HK-2 (cell line): ENCODE data around the gene POM121L2.

Experiments used
- DNase-seq: peaks from one replicate; pipeline ENCODE4 v3.0.0-alpha.2; 2018; ENCODE audit not compliant: unreplicated experiment

The POM121L2 gene

GRCh38 chr6:27312146-27312949, at the start of gene POM121L2:
TSS of gene POM121L2 (minus strand) at chr6:27312273. CDS start at chr6:27312170, 103 bp downstream.
- DNase-seq, result peak; percentile 72

DNA sequence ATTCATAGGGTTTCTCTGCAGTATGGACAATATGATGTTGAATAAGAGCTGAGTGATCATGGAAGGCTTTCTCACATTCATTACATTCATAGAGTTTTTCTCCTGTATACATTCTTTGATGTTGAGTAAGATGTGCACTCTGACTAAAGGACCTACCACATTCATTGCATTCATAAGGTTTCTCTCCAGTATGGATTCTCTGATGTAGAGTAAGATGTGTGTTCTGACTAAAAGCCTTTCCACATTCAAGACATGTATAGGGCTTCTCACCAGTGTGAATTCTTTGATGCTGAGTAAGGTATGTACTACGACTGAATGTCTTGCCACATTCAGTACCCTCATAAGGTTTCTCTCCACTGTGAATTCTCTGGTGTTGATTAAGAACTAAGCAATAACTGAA, 47.2 kb upstream of the POM121L2 start:
- DNase-seq, result no peak

DNA sequence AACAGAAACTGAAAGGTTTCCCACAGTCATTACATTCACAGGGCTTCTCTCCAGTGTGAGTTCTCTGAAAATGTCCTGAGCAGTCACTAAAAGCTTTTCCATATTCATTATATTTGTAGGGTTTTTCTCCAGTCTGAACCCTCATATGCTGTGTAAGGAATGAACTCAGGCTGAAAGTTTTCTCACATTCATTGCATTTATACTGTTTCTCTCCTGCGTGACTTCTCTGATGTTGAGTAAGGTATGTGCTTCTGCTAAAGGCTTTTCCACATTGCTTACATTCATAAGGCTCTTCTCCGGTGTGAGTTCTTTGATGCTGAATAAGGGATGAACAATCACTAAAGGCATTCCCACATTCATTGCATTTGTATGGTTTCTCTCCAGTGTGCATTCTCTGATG, 46.7 kb upstream of the POM121L2 start:
- DNase-seq, result no peak

DNA sequence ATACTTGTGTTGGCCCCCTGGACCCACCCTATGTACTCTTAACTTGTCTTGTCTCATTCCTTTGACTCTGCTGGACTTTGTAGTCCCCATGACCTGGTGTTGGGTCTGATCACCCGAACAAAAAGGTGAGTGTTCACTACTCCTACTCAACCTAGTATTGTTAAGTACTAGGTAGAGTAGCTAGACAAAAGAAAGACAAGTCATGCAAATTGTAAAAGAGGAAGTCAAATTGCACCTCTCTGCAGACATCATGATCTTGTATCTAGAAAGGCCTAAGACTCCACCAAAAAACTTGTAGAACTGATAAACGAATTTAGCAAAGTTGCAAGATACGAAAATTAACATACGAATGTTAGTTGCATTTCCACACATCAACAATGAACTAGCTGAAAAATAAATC, 40.8 kb upstream of the POM121L2 start:
- DNase-seq, result no peak

GRCh38 chr6:27334141-27334540, 22.1 kb upstream of the POM121L2 start:
- DNase-seq, result no peak

DNA sequence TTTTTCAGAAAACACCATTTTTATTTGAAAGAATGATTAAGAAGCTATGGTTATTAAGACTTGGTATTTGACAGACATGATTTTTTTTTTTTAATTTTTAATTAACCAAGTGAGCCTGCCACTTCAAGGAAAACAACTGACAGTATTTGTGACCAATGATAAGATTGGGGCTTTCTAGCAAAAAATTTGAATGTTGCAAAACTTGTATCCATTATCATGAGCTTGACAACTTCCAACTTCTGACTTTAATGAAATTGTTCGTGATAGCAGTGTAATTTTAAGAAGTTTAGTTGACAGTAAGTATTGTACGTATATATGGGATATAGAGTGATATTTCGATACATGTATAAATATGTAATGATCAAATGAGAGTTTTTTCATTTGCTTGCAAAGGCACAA, 21.6 kb upstream of the POM121L2 start:
- DNase-seq, result no peak

DNA sequence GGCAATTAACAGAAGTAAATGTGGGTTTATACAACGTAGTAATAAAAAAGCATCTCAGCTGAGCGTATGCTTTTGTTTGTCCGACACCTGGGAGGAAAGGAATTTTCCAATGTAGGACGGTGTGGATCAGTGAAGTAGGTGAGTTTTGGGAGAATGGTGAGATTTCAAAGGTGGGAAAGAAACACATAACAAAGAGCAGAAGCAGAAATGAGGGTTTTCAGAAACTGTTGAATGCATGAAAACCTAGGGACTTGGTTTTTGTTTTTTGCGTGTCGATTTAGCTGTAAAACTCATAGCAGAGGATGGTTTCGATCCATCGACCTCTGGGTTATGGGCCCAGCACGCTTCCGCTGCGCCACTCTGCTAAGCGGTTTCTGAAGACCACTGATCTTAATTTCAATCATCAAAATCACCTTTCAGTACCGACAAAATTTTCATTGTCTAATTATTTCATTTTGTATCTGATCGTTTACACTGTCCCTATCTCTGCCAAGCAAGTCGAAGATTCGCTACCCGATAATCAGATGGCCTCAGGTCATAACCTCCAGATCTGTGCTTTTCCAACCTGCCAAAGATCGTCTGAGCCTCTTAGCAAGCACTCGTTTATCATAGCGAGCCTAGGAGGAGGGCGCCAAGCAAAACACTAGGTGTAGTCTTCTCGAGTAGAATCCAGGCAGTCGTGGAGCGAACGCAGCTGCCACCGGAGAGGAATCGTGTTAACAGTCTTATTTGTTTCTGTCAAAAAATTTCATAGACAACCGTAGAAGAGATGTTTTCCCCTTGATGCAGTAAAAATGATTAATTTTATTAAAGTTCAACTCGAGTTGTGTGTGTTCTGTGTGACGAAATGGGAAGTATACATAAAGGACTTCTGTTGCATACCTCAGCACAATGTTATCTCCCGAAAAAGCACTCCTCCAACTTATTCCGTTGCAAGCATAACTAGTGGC, 20.9 kb upstream of the POM121L2 start:
- DNase-seq, result peak; percentile 52

DNA sequence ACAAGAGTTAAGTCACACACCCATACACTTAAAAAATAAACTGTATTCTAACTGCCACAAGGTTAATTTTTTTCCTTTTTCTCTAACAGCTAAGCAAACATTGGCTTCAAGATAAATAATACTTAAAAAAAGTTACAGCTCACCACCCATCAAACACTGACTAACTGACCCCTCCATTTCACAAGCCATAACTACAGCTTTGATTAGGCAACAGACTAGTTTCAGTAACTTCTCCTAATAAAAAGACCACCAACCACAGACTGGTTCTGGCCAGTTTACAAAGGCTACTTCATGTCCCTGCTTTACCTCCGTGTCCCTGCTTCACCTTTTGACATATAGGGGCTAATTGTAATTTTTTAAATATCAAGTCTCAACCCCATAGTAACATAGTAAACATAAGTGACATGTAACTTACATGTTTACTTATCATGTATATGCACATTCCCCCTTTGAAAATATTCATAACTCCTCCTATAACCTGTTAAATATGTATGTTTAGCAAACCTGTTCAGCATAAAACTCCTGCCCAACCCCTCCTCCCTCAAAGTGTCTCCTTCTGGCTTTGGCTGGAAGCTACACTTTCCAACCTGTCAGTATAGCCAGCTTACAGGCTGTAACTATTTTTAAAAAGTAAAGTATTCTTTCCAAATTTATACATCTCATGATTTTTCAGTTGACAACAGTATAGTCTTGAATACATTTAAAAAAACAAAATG, 15.1 kb upstream of the POM121L2 start:
- no peak for DNase-seq

GRCh38 chr6:27321901-27322300, 9.8 kb upstream of the POM121L2 start:
- DNase-seq, result no peak

DNA sequence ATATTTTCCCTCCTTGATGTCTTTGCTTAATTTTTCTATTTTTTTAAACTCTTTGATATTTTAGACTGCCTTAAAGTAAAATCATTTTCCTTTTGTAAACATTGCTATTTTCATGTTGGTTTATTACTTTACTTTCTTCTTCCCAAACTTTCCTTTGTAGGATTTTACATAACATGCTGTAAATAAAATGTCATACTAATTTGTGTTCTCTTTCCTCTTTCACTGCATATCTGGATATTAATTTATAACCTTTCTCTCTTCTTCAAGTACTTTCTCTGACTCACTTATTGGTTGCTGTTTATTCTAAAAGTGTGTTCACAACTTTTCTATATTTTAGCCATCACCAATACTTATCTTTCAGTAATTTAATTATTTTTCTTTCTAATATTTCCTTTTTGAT, 9.3 kb upstream of the POM121L2 start:
- DNase-seq, result no peak

DNA sequence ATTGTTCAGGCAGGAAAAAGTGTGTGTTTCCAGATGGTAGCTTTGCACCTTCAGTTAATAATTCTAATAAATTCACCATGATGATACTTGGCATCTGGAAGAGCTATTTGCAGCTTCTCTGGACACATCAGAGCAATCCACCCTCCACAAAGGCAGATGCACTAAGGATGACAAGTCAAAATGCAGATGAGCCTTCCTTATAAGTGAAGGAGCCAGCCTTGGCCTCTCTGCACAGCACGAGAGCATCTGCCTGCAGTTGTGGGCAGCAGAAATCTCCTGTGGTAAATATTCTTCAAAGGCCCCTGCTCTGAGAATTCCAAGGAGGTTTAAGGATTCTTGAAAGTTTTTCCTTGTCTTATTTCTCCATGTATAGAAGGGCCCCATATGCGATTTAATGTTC, 6.9 kb upstream of the POM121L2 start:
- no peak for DNase-seq

- DNase-seq, result no peak
Measured at GRCh38 chr6:27314046-27314445, 2.0 kb upstream of the POM121L2 start.

DNA sequence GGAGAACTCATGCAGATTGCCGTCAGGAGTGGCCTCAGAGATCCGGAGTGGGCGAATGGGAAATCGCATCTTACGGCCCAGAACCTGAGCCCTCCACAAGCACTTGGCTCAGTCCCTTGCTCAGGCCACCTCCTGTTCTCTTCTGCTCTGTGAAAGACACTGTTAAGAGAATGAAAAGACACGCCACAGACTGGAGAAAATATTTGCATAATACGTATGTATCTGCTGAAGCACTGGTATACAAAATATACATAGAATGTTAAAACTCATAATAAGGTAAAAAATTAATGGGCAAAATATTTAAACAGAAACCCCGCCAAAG, 838 bp upstream of the POM121L2 start:
- DNase-seq, result no peak

DNA sequence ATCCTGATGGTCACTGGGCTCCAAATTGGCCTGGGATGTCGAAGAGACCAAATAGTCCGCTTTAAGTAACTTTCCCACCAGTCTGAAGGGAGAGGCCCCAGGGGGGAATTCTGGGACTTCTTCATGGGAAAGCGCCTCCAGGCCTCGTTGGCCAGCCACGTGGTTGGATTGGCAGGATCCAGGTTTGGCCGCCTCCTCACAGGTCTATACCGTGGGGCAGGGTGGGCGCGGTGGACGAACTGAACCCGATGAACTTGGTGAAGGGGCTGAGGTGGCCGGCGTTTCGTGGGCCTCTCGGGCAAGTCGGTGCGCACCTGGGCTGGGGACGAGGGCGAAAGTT, 297 bp downstream of the POM121L2 start:
- DNase-seq, result no peak

GRCh38 chr6:27303613-27304272, 8.3 kb downstream of the POM121L2 start:
- no peak for DNase-seq

DNA sequence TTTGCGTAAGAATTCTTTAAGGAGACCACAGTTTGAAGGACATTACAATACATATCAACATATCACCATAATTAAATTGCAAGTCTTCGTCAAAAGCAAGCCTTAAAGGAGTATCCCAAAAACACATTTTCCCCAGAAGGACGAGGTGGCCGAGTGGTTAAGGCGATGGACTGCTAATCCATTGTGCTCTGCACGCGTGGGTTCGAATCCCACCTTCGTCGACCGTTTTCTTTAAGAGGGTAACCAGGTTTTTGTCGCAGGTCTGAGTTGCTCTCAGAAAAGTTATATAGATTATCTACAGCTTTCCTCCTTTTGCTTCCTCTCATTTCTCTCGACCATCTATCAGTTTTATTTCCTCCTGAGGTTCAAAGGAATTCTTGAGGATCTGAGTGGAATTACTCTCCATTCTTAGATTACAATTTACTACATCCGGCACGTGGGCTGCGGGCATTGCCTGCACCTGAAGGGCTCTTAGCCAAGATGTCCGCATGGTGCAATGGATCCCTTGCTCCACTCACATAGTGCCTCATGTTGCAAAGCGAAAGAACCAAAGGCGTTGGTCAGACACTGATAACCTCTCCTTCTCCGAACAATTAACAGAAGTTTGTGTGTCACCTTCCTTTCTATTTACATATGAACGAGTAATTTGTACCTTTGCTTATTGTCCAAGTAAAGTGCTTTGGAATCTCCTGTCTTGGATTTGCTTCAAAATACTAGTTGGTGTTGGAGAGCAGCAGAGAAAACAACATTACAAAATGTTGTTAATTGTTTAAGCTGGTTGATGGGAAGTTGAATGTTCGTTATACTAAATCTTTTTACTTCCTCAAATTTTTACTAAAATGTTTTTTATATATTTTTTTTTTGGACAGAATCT, 14.0 kb downstream of the POM121L2 start:
- peak; percentile 55 for DNase-seq

DNA sequence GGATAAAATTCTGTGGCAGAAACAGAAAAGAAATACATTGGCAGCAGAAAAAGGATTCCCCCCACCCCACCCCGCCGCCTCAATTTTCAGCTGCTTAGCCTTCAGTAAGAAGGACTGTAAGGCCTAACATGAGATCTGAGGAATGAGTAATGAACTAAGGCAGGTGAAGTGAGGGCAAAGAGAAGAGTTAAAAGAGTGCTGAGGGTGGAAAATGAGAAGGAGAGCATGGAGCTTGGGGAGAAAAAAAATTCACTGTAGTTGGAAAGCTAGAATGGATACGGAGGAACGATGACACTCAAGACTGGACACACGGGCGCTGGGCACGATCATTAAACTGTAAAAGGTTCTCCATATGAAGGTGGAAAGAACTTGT, 14.6 kb downstream of the POM121L2 start:
- DNase-seq, result no peak

DNA sequence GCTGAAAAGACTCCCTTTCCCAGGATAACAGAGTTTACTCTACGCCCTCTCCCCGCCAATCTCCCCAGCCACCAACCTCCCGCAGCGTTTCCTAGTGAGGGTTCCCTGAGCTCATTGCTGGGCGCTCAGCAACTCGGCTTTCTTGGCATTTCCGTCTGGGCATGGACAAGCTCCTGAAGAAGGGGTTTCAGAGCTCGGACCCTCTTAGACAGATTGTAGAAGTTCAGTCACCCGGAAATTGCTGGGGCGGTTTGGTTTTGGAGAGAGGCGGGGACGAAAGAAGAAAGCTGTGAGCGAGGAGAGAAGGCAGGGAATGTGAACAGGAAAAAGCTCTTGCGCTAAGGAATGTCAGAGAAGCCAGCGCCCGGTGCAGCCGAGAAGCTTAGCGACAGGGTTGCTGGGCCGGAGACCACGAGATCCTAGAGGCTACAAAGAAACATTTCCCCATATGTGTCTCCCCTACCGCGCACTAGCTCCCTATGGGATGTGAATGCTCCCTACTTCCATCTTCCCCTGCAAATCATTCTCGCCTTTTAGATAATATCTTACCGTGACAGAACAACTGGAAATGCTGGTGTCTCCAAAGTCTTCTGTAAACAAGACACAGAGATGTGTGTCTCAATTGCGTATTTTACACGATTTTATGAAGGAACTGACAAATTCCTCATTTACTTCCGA, 15.8 kb downstream of the POM121L2 start:
- peak; percentile 49 for DNase-seq

GRCh38 chr6:27295301-27296079, 16.6 kb downstream of the POM121L2 start:
- DNase-seq, result peak; percentile 38

GRCh38 chr6:27294409-27294808, 17.7 kb downstream of the POM121L2 start:
- DNase-seq, result no peak
